Measurements from ENCODE around the gene NTRK1.
A peak's percentile ranks its signal among the peaks of the same experiment; 100 is the strongest.

The NTRK1 gene

GRCh38 chr1:156900896-156901589 lies 40.4 kb downstream of the NTRK1 start:
- no peak for DNase-seq

- DNase-seq = no peak
These were observed 40.9 kb downstream of the NTRK1 start for GRCh38 chr1:156901590-156901900.

- no peak for DNase-seq
These were observed 41.6 kb downstream of the NTRK1 start for GRCh38 chr1:156901966-156902915.

GRCh38 chr1:156903328-156904091 lies 42.8 kb downstream of the NTRK1 start:
- DNase-seq = no peak

- DNase-seq = no peak
These were observed 43.7 kb downstream of the NTRK1 start for GRCh38 chr1:156904187-156904959.

- DNase-seq = no peak
These were observed 44.5 kb downstream of the NTRK1 start for GRCh38 chr1:156905176-156905575.

- no peak for DNase-seq
These were observed 45.0 kb downstream of the NTRK1 start for GRCh38 chr1:156905651-156906050.

- no peak for DNase-seq
These were observed 45.7 kb downstream of the NTRK1 start for GRCh38 chr1:156906206-156906906.

- no peak for DNase-seq
These were observed 47.9 kb downstream of the NTRK1 start for GRCh38 chr1:156908541-156908940.

- no peak for DNase-seq
These were observed 48.3 kb downstream of the NTRK1 start for GRCh38 chr1:156908955-156909354.

- DNase-seq = no peak
These were observed 49.0 kb downstream of the NTRK1 start for GRCh38 chr1:156909671-156910070.

GRCh38 chr1:156910309-156910782 lies 49.7 kb downstream of the NTRK1 start:
- peak; percentile 72 for DNase-seq

GRCh38 chr1:156911577-156912298 lies 51.1 kb downstream of the NTRK1 start:
- DNase-seq = peak; percentile 30

- peak; percentile 51 for DNase-seq
These were observed 51.6 kb downstream of the NTRK1 start for GRCh38 chr1:156912310-156912709.

GRCh38 chr1:156912861-156913808 lies 52.5 kb downstream of the NTRK1 start:
- DNase-seq = peak; percentile 93

- no peak for DNase-seq
These were observed 53.2 kb downstream of the NTRK1 start for GRCh38 chr1:156913809-156914387.

- no peak for DNase-seq
These were observed 53.8 kb downstream of the NTRK1 start for GRCh38 chr1:156914440-156914856.

- peak; percentile 72 for DNase-seq
These were observed 59.8 kb downstream of the NTRK1 start, which contains the start of gene LRRC71 for GRCh38 chr1:156920233-156921052. TSS of gene LRRC71 (plus strand) at chr1:156920632. CDS start at chr1:156920804, 172 bp downstream.

Data from RPMI8226 (cell line).